Cerebellar cortex (tissue), 1 donor: Measurements from ENCODE around the gene PARD3B.

Experiments
- DNase-seq: peaks from one replicate; pipeline ENCODE4 v3.0.0-alpha.2; 2015; ENCODE audit warnings: low spot score

Gene PARD3B

DNA sequence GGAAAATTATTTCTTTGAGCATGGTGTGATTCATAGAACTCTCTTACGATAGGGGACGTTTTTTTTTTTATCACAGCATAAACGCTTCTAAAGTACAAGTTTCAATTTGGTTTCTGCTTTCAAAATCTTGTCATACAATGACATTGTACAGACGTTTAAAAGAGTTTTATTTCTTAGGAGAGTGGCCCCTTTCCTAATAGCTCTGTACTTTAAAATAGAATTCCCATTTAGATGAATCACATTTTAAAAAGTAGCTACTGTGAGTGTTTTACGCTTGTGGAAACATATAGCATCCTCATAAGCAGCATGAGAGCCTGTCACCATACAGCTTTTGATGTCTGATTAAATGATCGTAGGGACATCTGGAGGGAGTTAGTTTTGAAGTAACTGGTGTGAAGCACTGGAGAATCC, 510.9 kb downstream of the PARD3B start:
- no peak for DNase-seq

DNA sequence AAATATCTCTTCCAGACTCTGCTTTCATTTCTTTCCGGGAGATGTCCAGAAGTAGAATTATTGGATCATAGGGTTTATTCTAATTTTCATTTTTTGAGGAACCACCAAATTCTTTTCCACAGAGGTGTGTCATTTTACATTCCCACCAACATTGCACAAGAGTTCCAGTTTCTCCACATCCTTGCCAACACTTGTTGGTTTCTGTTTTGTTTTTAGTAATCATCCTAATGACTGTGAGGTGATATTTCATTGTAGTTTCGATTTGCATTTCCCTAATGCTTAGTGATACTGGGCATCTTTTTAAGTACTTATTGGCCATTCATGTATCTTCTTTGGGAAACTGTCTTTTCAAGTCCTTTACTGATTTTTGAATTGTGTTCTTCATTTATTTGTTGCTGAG, 513.1 kb downstream of the PARD3B start:
- no peak for DNase-seq

DNA sequence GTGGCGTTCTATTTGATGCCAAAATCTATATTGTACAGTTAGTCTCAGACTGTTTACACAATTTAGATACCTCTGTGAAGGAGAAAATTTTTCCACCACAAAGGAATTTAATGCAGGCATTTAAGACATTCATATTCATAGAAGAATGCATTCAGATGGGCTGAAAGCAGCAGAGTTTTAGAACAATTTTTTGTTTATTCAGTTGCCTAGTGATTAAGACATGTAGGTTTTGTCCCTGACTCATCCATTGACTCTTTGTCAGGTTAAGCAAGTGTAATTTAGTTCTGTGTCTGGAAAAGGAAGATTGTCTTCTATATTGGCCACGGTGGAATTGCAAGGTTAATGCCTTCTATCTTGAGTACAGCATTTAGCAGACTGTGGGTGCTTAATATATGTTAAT, 515.0 kb downstream of the PARD3B start:
- DNase-seq: no peak

DNA sequence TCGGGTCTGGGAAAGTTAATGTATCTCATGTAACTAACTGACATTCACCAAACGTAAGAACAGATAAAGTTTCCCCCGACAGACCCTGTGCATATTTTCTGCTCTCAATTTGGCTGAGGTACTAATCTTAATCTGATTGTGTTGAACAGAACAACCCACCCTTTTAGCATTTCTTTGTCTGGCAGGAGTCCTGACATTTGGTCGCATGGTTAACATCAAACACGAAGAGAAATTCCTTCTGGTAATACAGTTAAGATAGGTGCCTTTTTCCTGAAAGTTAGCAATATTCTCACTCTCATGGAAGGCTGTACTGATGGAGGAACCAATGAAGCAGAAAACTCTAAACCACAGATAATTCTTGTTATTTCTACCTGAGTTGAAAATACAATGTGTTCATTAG, 520.8 kb downstream of the PARD3B start:
- DNase-seq: no peak

DNA sequence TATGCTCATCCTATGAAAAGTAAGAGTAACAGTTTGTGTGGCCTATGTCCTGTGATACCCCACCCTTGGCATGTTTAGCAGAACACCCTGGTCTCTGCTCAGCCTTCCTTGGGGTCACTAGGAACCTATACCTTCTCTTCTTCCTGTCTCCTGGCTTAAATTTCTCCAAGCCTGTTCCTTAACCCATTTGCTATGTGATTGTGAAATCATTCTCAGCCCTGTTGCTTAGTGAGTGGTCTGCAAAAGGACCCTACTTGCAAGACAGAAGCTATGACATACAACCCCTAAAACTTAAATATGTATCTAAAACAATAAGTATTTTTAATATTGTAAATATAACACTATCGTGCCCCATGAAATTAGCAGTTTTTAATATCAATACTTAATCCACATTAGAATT, 524.7 kb downstream of the PARD3B start:
- no peak for DNase-seq

DNA sequence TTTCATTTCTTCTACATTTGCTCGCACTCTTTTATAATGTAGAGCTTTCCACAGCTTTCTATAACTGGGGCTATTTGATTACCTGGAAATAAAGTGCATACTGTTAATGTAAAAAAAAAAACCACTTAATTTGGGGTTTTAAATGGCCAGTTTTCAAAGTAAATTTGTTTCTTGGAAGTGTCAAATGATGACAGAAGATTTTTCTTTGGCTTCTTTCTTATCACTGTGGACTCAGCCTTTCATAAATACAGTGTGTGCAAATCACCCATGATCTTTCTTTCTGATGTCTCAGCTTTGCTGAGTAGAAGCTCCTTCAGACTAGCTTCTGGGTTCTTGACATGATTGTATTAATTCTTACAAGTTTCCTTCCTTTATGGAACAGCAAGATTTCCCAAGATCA, 525.6 kb downstream of the PARD3B start:
- DNase-seq: no peak

DNA sequence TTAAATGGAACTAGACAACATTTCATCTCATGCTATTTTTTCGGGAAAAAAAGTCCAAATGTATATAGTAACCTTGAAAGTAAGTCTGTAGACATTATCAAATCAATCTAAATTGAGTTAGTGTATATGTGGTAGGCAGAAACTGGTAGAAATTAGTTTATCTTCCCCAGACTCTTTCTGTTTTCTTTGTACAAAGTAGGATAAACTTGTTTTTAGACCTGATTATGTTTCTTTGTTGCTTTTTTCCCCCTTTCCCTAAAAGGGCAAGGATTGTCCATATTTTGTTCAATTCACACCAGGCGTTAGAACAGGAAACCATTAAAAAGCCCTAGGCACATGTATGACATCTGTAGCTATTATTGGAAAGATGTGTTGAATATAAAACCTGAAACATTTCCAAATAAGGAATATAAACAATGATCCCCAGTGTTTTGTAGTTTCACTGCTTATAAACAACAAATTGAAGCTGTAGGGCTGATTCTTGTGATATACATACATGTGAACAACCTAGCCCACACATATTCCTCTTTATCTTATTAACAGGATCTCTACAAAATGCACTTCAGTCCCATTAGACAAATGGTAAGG, 528.3 kb downstream of the PARD3B start:
- DNase-seq: no peak

DNA sequence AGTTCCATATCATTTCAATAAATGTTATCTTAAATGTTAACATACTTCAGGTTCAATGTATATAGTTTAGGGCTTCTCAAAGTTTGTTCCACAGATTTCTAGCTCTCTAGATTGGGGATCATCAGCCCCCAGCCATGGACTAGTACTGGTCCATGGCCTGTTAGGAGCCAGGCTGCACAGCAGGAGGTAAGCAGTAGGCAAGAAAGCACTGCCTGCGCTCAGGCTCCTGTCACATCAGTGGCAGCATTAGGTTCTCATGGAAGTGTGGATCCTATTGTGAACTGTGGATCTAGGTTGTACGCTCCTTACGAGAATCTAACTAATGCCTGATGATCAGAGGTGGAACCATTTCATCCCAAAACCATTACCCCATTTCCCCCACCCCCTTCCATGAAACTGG, 531.1 kb downstream of the PARD3B start:
- DNase-seq: no peak

DNA sequence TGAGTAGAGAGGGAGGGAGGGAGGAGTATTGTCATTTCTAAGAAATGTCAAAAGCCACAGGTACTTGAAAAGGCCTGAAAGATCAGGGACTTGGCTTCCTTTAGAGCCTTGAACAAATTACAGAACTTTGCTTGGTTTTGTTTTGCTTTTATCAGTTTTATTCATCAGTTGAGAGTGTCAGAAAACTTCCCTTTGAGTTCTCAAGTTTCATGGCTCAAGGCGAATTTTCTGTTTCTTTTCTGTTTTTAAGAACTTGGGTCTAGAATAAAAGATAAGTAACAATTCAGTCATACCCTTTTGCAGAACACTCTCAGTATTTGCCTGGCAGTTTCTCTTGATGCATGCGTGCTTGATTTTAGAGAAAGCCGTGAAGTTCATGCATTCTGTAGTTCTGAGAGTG, 531.9 kb downstream of the PARD3B start:
- no peak for DNase-seq

DNA sequence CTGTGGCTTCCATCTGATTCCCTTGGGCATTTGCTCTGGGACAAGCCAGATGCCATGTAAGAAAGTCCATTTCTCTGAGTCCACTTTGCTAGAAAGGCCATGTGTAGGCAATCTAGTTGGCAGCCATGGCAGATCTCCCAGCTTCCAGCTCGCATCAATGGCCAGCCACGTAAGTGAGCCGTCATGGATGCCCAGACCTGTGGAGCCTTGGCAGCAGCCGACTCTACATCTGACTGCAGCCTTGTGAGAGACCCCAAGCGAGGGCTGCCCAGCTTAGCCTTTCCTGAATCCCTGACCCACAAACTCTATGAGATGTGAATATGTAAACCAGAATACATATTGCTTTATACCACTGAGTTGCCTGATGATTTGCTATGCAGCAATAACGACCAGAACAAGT, 533.5 kb downstream of the PARD3B start:
- DNase-seq: no peak

DNA sequence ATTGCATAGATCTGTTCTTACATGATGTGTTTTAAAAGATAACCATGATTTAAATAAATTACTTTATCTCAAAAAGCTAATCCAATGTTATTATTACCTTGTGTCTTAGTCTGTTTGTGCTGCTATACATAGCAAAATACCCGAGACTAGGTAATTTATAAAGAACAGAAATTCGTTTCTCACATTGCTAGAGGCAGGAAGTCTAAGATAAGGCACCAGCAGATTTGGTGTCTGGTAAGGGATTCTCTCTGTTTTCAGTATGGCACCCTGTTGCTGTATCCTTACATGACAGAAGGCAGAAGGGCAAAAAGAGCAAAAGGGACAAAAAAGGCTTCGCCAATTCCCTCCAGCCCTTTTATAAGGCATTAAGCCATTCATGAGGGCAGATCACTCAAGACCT, 533.9 kb downstream of the PARD3B start:
- DNase-seq: no peak

DNA sequence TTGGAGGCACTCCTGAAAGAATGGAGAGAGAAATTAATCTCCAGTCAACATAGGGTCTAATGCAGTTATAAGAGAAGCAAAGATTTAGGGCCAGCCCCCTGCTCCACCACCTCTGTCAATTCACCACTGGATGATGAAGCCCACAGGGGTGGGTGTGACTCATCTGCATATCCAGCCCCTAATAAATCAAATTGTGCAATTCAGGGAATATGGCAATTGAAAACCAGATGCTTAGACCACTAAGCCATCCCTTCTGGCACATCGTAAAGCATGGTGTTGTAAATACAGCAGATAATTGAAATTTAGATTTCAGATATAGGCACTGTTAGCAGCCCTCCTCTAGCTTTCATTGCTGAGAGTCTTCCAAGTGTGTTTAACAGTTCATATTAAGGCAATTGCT, 541.4 kb downstream of the PARD3B start:
- no peak for DNase-seq

DNA sequence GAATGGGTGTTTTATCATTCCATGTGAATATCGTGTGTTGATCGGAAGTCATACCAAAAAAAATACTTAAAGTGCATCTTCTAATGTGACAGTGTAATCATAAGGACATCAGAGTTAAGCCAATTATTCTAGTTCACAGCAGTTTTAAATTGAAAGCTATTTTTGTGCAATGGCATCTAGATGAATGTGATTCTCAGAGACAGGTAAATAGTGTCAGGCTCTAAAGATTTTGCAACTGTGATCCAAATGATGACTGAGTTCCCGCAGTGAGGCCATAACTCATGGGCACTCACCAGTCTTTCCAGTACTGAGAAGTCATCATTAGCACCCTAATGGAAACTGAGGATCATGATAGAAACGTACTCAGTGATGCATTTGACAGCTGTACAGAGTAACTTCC, 542.6 kb downstream of the PARD3B start:
- DNase-seq: no peak

DNA sequence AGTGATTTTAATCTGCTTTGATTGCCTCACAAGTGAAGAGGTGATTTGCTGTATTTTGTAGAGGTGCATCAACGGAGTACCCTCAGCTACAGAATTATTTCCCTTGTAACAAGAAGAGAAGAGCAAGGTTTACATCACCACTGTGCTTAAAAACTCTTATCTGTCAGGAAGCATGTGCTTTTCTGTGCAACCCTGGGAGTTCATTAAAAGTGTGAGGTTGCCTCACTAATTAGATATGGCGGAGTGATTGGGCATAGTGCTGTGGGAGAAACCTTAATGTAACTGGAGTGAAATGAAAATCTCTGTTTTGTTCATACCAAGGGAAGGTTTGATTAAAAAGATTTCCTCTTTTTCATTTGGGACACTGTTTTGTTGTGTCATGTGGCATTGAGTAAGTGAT, 544.7 kb downstream of the PARD3B start:
- DNase-seq: no peak

DNA sequence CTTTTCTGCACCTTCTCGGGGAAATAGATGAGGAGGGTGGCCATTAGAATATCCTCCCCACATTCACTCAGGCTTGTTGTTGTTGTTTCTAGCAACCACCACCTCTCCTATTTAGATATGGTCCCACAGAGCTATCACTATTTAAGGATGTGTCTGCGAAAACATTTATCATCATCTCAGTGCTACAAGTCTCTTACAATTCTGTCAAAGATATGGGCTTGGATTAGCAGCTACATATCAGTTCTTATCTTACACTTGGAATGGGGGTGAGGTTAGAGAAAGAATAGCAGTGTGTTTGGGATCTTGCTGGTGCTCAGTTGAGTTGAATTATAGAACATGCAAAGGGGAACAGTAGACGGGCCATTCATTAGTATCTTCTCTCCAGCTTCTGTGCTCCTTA, 546.1 kb downstream of the PARD3B start:
- no peak for DNase-seq

DNA sequence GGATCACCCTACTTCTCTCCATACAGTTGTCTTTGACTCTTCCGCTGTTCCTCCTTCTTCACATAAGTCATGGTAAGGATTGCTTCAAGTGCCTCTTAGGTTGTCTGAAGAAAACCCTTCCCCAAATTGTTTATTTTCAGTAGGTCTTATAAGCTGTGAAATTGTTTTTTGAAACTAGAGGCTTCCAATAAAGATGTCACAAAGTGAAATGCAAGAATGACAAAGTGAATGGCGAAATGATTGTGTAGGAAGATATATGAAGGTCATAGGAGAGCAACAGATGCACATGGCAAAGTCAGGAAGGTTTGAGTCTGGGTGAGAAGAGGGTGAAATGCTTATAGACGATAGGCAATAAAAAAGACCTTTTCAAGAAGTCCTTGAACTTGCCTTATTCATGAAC, 548.8 kb downstream of the PARD3B start:
- no peak for DNase-seq

DNA sequence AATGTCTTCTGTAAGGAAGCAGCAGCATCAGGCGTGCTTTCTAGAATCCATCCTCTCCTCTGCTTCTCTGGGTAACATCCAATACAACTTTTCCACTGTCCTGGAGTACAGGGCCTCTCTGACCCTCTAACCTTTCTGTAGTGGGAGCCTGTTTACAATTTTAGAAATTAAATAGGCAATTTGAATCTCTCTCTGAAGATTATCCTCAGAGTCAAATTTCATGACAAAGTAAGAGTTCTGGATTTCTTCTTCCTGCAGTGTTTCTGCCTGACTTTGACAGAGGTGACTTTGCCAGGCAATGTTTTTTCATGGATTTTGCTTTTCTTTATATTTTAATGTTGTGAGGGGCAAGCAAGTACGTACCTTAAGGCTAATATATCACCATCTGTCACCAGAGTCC, 558.4 kb downstream of the PARD3B start:
- no peak for DNase-seq

DNA sequence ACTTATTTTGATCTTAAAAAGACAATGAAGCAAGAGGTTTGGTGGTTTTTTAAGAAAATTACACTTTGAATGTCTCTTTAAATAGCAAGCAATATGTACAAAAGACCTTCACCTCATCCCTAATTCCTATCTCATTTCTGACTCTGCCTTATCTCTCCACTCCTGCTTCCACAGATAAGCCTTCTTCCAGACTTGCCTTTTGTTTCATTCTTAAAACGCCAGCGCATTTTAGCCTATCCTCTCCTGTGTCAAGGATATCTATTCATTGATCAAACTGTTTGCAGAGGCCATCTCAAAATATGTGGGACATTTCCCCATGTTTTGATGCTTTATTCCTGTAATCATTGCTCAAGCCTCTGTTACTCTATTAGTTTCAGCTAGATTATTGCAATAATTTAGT, 562.5 kb downstream of the PARD3B start:
- DNase-seq: no peak

DNA sequence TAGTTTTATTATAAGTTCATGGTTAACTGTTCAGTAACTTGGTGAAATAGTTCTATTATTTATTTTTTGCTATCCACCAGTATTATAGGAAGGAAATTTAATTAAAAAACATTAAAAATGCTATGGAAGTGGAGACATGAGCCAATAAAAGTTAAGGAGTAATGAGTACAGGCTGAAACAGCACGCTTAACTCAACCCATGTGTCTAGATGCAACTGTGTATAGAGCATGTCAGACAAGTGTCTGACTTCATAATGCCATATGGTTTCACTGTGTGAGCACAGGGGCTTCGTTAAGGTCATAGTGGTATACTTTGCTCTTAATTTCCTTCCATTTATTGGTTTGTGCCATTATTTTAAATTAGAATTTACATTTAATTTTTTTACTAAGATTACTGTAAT, 570.2 kb downstream of the PARD3B start:
- DNase-seq: no peak

DNA sequence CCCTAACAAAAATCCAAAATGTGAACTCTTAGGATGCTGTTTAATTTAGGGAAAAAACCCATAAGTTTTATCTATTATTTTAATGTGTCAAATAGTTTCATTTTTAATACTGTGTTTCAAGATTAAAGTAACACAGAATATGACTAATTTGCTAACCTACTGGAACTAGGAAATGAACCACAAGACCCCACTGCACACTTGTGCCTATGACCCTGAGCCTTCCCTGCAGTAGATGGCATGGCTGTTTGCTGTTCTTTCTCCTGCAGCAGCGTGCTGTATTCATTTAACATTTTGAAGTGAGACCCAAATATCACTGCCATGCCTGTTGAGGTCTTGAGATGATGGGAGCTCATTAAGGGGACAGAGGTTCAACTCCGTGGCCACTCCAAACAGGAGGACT, 571.9 kb downstream of the PARD3B start:
- DNase-seq: no peak

DNA sequence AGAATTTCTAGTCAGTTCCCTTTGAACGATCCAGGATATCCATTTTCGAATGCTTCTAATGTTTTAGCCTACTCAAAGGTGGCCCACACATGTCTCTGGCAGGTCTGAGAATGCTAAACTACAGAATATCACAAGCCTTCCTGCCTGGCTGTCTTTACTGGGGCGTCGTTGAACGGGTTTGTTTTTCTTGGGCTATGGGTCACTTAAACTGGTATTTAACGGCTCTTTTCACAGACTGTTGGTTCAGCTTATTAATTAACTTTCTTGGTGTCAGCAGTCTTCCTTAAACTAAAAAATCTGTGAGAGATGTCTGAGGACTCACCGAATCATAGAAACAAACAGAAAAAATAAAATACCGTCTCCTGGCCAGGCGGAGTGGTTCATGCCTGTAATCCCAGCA, 573.9 kb downstream of the PARD3B start:
- no peak for DNase-seq

DNA sequence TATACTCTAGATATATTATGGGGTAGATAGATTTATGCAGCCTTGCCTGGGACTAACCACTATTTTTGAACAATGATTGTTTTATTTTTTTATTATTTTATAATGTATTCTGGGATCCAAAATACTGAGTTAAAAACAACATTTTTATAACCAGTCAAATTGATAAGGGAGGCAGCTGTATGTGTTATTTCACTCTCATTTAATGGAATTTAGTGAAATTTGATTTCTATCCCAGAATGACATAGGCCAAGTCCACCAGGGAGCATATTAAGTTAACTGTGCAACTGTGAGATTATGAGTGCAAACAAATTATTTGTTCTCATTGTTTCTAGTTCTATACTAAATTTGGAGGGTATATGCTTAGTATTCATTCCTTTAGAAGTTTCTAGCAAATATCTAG, 583.5 kb downstream of the PARD3B start:
- no peak for DNase-seq

DNA sequence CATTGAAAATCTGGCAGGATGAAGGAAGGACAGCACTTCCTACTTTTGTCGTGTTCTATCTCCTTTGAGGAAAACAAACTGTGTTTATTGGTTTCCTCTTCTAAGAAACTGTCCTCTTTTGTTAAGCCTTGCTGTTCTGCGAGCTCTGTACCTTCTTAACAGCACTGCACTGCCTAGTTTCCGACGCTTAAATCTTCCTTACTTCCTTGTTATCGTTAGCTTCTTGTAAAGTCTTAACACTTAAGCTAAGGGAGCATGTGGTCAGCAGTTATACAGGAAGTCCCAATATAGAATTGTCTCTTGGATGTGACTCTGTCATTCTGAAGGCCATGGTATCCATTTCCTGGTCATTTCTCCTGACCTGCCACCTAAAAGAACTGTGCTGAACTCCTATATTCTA, 584.3 kb downstream of the PARD3B start:
- DNase-seq: no peak

DNA sequence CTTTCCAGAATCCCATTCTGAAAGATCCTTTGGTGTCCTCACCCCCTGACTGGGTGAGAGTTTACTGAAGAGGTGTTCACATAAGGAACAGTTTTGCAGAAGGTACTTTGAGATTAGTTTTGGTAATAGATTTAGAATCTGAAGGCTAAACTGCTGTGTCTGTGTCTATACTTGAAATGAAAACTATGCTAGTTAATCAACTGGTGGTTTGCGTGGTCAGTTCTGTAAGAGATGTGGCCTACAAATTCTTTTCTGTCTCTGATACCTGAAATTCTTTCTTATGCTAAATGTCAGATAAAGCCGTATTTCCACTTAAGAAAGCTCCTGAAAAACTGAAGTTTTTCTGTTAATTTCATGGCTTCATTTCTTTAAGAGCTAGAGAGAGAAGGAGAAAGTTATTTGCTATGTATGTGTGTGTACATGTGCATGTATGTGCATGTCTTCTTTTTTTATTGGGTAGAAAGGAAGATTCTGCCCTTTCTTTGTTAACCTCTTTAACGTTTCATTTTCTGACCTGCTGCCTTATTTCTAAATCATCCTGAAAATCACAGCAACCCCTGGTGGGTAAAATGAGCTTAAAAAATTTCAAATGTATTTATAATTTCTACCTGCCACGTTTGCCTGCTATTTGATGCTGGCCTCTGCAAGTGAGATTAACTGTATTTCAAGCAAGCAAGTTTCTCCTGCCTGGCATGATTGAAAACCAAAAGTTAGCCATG, 585.0 kb downstream of the PARD3B start:
- DNase-seq: no peak
